Measurements from ENCODE around the gene PCNX1. TPM values are rescaled to one million over a fixed set of nuclear protein-coding genes. Genes with fewer than 3 reads are reported as not detected.
A peak's percentile ranks its signal among the peaks of the same experiment; 100 is the strongest.

PCNX1 gene
- total RNA-seq, 1 donor from 2014 or later = 56.4 TPM

- TF ChIP-seq, protein P1, sequence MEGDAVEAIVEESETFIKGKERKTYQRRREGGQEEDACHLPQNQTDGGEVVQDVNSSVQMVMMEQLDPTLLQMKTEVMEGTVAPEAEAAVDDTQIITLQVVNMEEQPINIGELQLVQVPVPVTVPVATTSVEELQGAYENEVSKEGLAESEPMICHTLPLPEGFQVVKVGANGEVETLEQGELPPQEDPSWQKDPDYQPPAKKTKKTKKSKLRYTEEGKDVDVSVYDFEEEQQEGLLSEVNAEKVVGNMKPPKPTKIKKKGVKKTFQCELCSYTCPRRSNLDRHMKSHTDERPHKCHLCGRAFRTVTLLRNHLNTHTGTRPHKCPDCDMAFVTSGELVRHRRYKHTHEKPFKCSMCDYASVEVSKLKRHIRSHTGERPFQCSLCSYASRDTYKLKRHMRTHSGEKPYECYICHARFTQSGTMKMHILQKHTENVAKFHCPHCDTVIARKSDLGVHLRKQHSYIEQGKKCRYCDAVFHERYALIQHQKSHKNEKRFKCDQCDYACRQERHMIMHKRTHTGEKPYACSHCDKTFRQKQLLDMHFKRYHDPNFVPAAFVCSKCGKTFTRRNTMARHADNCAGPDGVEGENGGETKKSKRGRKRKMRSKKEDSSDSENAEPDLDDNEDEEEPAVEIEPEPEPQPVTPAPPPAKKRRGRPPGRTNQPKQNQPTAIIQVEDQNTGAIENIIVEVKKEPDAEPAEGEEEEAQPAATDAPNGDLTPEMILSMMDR (IDR thresholded peaks at IDR 0.05; ENCODE audit: unreplicated experiment) = no peak
- H3K36me3 Mint-ChIP-seq (ENCODE audit: insufficient read depth) = peaks cover 6% of the 10 kb centered on the region
- H3K9me3 Mint-ChIP-seq (ENCODE audit: low read depth) = no peaks in the 10 kb centered on the region
- no peak overlapping the region for H3K4me3 Mint-ChIP-seq (ENCODE audit: low read depth)
- H3K27ac Mint-ChIP-seq = no peak overlapping the region
- no peak for DNase-seq (ENCODE audit: low spot score, unreplicated experiment)
- H3K4me1 Mint-ChIP-seq (ENCODE audit: low read depth) = peaks cover 36% of the 10 kb centered on the region
- no peaks in the 10 kb centered on the region for H3K27me3 Mint-ChIP-seq
These were observed 208.0 kb downstream of the PCNX1 start for GRCh38 chr14:71115306-71115705.

DNA sequence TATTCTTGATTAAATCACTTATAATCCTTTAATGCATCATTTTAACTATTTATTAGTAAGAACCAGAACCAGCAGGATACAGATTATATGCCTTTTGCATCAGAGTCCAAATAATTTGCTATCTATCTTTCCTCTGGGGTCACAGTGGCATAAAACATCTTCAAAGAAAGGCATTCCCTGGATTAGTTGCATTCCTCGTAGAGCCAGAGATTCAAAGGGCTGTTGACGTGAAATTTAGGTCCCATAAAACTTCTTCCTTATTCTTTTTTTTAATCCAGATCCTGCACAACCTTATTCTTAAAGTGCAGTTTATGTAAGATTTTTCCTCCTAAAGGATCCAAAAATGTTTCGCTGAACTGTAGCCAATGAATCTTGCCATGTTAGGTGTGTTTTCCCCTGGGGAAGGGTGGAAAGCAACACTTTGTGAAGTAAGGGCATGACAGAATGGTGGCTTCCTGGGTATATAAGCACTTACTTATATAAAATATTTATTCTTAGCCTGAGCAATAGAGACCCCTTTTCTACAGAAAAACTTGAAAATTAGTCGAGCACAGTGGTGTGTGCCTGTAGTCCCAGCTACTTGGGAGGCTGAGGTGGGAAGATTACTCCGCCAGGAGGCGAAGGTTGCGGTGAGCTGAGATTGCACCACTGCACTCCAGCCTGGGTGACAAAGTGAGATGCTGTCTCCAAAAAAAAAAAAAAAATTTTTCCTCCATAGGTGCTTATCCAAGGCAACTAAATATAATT, 208.7 kb downstream of the PCNX1 start:
- no peak overlapping the region for H3K4me3 Mint-ChIP-seq (ENCODE audit: low read depth)
- no peaks in the 10 kb centered on the region for H3K27me3 Mint-ChIP-seq
- TF ChIP-seq, protein P1 (IDR thresholded peaks at IDR 0.05; ENCODE audit: unreplicated experiment) = no peak
- H3K36me3 Mint-ChIP-seq (ENCODE audit: insufficient read depth) = peaks cover 6% of the 10 kb centered on the region
- H3K27ac Mint-ChIP-seq = no peak overlapping the region
- H3K9me3 Mint-ChIP-seq (ENCODE audit: low read depth) = no peaks in the 10 kb centered on the region
- DNase-seq (ENCODE audit: low spot score, unreplicated experiment) = no peak
- H3K4me1 Mint-ChIP-seq (ENCODE audit: low read depth) = peaks cover 36% of the 10 kb centered on the region

DNA sequence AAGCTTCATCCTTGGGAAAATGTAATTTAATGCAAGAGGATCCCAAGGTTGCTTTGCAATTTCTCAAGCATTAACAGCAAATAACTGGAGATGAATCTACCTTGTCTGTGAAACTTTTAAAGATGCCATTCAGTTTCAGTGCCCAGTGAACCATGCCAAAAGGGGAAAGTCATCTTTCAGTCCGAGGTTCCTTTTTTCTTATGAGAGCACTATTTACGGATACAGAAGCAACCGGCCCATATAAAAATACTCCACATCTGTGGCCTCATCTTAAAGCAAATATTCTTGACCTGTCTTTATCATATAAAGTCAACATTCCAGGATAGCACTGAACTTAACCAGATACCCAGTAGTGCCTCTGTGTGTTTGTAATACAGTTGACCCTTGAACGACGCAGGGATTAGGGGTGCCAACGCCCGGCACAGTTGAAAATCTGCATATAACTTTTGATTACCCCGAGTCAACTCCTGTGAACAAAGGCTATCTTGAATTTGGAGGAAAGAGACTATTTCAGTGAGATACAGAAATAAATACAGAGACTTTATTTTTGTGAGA, 209.4 kb downstream of the PCNX1 start:
- Mint-ChIP-seq H3K4me3 (ENCODE audit: low read depth) (no peak overlapping the region), H3K27me3 (no peaks in the 10 kb centered on the region), H3K4me1 (ENCODE audit: low read depth) (peaks cover 36% of the 10 kb centered on the region), H3K27ac (peak overlapping the region; percentile 77), H3K9me3 (ENCODE audit: low read depth) (peaks cover 2% of the 10 kb centered on the region), H3K36me3 (ENCODE audit: insufficient read depth) (peaks cover 8% of the 10 kb centered on the region)
- TF ChIP-seq, protein P1 (IDR thresholded peaks at IDR 0.05; ENCODE audit: unreplicated experiment) = no peak
- no peak for DNase-seq (ENCODE audit: low spot score, unreplicated experiment)

DNA sequence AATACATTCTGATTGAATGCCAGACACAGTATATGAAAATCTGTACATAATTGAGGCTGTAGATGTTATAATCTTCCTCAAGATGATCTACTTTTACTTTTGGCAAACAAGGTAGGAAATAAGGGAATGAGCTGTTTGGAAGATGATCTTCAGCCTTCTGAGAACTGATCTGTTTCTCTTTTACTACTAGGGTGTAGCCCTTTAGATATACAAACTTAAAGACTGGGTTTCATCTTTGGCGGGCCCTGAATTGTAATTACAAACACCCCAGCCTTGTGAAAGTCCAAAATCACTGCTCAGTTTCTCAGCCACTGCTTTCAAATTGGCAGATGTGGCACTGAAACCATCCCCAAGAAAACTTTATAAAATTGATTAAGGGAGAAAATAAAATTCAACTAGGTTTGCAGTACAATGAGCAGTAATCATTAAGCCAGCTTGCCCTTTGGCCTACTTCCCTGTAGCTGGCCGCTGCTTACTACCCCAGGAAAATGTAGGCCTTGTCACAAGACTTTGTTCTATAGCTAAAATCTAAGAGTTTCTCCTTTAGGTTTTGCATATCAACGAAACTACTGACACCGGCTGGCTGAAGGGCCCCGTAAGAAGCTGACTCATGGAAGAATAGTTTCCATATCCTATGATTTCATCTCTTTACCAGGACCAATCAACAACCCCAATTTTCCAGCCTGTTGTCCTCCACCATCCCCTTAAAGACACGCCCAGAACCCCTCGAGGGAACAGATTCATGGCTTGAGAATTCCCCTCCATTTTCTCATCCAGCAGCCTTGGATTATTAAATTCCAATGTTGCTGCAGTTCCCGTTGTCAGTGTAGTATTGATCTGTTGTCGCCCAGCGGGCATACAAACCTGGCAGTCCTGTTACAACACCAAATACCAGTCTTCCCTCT, 210.8 kb downstream of the PCNX1 start:
- H3K27me3 Mint-ChIP-seq = no peaks in the 10 kb centered on the region
- peaks cover 11% of the 10 kb centered on the region for H3K36me3 Mint-ChIP-seq (ENCODE audit: insufficient read depth)
- peaks cover 39% of the 10 kb centered on the region for H3K4me1 Mint-ChIP-seq (ENCODE audit: low read depth)
- peak overlapping the region; percentile 36 for H3K4me3 Mint-ChIP-seq (ENCODE audit: low read depth)
- no peak for DNase-seq (ENCODE audit: low spot score, unreplicated experiment)
- TF ChIP-seq, protein P1 (IDR thresholded peaks at IDR 0.05; ENCODE audit: unreplicated experiment) = no peak
- peaks cover 2% of the 10 kb centered on the region for H3K9me3 Mint-ChIP-seq (ENCODE audit: low read depth)
- peak overlapping the region; percentile 92 for H3K27ac Mint-ChIP-seq

GRCh38 chr14:71119075-71119474, 211.8 kb downstream of the PCNX1 start:
- peaks cover 8% of the 10 kb centered on the region for H3K36me3 Mint-ChIP-seq (ENCODE audit: insufficient read depth)
- DNase-seq (ENCODE audit: low spot score, unreplicated experiment) = no peak
- no peak overlapping the region for H3K4me3 Mint-ChIP-seq (ENCODE audit: low read depth)
- TF ChIP-seq, protein P1 (IDR thresholded peaks at IDR 0.05; ENCODE audit: unreplicated experiment) = no peak
- H3K27me3 Mint-ChIP-seq = no peaks in the 10 kb centered on the region
- H3K27ac Mint-ChIP-seq = peak overlapping the region; percentile 92
- H3K9me3 Mint-ChIP-seq (ENCODE audit: low read depth) = peaks cover 2% of the 10 kb centered on the region
- H3K4me1 Mint-ChIP-seq (ENCODE audit: low read depth) = peaks cover 36% of the 10 kb centered on the region

Measured in progenitor cell of endocrine pancreas (in vitro differentiated cells).